ENCODE measurements around the gene CD99L2. TPM values are rescaled to one million over a fixed set of nuclear protein-coding genes. Genes with fewer than 3 reads are reported as not detected.

The CD99L2 gene
- total and polyA plus RNA-seq, 4 donors: 9.7 to 39.8 (median 23.8) TPM

DNA sequence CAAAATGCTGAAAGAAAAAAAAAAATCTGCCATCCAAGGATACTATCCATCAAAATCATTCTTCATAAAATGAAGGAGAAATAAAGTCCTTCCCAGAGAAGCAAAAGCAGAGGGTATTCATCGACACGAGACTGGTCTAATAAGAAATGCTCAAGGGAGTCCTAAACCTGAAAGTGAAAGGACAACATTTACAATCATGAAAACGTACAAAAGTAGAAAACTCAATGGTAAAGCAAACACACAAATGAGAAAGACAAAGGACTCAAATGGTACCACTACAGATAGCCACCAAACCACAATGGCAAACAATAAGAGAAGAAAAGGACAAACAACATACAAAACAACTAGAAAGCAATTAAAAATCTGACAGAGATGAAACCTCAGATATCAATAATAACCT, 41.0 kb downstream of the CD99L2 start:
- TF ChIP-seq RXRA (IDR thresholded peaks at IDR 0.05) (no peak), HNF4A (conservative IDR thresholded peaks at IDR 0.05) (no peak), HNF4G (IDR thresholded peaks at IDR 0.05) (no peak), FOXA1 (IDR thresholded peaks at IDR 0.05) (no peak), RAD21 (IDR thresholded peaks at IDR 0.05) (no peak), GABPA (IDR thresholded peaks at IDR 0.05 in 1 of 2, conservative IDR thresholded peaks at IDR 0.05 in 1 of 2) (no peak)
- TF ChIP-seq, protein P1, sequence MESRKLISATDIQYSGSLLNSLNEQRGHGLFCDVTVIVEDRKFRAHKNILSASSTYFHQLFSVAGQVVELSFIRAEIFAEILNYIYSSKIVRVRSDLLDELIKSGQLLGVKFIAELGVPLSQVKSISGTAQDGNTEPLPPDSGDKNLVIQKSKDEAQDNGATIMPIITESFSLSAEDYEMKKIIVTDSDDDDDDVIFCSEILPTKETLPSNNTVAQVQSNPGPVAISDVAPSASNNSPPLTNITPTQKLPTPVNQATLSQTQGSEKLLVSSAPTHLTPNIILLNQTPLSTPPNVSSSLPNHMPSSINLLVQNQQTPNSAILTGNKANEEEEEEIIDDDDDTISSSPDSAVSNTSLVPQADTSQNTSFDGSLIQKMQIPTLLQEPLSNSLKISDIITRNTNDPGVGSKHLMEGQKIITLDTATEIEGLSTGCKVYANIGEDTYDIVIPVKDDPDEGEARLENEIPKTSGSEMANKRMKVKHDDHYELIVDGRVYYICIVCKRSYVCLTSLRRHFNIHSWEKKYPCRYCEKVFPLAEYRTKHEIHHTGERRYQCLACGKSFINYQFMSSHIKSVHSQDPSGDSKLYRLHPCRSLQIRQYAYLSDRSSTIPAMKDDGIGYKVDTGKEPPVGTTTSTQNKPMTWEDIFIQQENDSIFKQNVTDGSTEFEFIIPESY (IDR thresholded peaks at IDR 0.05): no peak
- TF ChIP-seq, protein P2, sequence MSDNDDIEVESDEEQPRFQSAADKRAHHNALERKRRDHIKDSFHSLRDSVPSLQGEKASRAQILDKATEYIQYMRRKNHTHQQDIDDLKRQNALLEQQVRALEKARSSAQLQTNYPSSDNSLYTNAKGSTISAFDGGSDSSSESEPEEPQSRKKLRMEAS (IDR thresholded peaks at IDR 0.05): no peak
- TF ChIP-seq, protein P3, sequence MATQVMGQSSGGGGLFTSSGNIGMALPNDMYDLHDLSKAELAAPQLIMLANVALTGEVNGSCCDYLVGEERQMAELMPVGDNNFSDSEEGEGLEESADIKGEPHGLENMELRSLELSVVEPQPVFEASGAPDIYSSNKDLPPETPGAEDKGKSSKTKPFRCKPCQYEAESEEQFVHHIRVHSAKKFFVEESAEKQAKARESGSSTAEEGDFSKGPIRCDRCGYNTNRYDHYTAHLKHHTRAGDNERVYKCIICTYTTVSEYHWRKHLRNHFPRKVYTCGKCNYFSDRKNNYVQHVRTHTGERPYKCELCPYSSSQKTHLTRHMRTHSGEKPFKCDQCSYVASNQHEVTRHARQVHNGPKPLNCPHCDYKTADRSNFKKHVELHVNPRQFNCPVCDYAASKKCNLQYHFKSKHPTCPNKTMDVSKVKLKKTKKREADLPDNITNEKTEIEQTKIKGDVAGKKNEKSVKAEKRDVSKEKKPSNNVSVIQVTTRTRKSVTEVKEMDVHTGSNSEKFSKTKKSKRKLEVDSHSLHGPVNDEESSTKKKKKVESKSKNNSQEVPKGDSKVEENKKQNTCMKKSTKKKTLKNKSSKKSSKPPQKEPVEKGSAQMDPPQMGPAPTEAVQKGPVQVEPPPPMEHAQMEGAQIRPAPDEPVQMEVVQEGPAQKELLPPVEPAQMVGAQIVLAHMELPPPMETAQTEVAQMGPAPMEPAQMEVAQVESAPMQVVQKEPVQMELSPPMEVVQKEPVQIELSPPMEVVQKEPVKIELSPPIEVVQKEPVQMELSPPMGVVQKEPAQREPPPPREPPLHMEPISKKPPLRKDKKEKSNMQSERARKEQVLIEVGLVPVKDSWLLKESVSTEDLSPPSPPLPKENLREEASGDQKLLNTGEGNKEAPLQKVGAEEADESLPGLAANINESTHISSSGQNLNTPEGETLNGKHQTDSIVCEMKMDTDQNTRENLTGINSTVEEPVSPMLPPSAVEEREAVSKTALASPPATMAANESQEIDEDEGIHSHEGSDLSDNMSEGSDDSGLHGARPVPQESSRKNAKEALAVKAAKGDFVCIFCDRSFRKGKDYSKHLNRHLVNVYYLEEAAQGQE (IDR thresholded peaks at IDR 0.05): no peak
- no peak for DNase-seq (ENCODE audit: low spot score)
- WGBS: 79% methylated on average over 3 of the region's 3 CpGs
- Histone ChIP-seq H3K9ac (ENCODE audit: low read depth in 1 of 2, low read length in 2 of 2) (no peak overlapping the region), H3K4me1 (ENCODE audit: control insufficient read depth in 4 of 4, insufficient read depth in 4 of 4, low read length in 3 of 4) (no peaks in the 10 kb centered on the region), H3K27ac (ENCODE audit: low read depth in 1 of 2, low read length in 2 of 2) (no peak overlapping the region), H3K27me3 (ENCODE audit: control insufficient read depth in 4 of 4, insufficient read depth in 4 of 4, low read length in 3 of 4) (no peaks in the 10 kb centered on the region), H3K9me3 (ENCODE audit: control insufficient read depth in 4 of 4, low read length in 3 of 4) (peaks cover 0 to 2% (median 0%) of the 10 kb centered on the region in 4 donors), H3K36me3 (ENCODE audit: control insufficient read depth in 4 of 4, insufficient read depth in 3 of 4, low read depth in 1 of 4, low read length in 3 of 4) (no peaks in the 10 kb centered on the region), H3K4me3 (ENCODE audit: low read depth in 1 of 3, low read length in 3 of 3) (no peak overlapping the region)

DNA sequence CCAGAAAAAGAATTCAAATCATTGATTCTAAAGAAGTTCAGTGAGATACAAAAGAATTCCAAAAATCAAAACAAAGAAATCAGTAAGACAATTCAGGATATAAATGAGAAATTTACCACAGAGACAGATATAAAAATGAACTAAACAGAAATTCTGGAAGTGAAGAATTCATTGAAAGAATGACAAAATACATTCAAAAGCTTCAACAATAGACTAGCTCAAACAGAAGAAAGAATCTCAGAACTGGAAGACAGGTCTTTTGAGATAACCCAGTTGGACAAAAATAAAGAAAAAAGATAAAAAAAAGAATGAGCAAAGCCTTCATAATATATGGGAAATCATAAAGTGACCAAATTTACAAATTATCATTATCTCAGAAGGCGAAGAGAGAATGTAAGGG, 41.7 kb downstream of the CD99L2 start:
- Histone ChIP-seq H3K4me1 (ENCODE audit: control insufficient read depth in 4 of 4, insufficient read depth in 4 of 4, low read length in 3 of 4) (no peaks in the 10 kb centered on the region), H3K27ac (ENCODE audit: low read depth in 1 of 2, low read length in 2 of 2) (no peak overlapping the region), H3K9me3 (ENCODE audit: control insufficient read depth in 4 of 4, low read length in 3 of 4) (peaks cover 0 to 2% (median 0%) of the 10 kb centered on the region in 4 donors), H3K27me3 (ENCODE audit: control insufficient read depth in 4 of 4, insufficient read depth in 4 of 4, low read length in 3 of 4) (no peaks in the 10 kb centered on the region), H3K9ac (ENCODE audit: low read depth in 1 of 2, low read length in 2 of 2) (no peak overlapping the region), H3K36me3 (ENCODE audit: control insufficient read depth in 4 of 4, insufficient read depth in 3 of 4, low read depth in 1 of 4, low read length in 3 of 4) (no peaks in the 10 kb centered on the region), H3K4me3 (ENCODE audit: low read depth in 1 of 3, low read length in 3 of 3) (no peak overlapping the region)
- DNase-seq (ENCODE audit: low spot score): no peak
- 98% methylated on average over 1 of the region's 1 CpG for WGBS
- TF ChIP-seq, protein P4, sequence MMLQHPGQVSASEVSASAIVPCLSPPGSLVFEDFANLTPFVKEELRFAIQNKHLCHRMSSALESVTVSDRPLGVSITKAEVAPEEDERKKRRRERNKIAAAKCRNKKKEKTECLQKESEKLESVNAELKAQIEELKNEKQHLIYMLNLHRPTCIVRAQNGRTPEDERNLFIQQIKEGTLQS (IDR thresholded peaks at IDR 0.05): no peak
- TF ChIP-seq GABPA (IDR thresholded peaks at IDR 0.05 in 1 of 2, conservative IDR thresholded peaks at IDR 0.05 in 1 of 2) (no peak), TAF1 (conservative IDR thresholded peaks at IDR 0.05) (no peak), RXRA (IDR thresholded peaks at IDR 0.05) (no peak), FOXA1 (IDR thresholded peaks at IDR 0.05) (no peak), HNF4A (conservative IDR thresholded peaks at IDR 0.05) (no peak), YY1 (IDR thresholded peaks at IDR 0.05) (no peak), FOXA2 (IDR thresholded peaks at IDR 0.05) (no peak), NR2F2 (IDR thresholded peaks at IDR 0.05) (no peak), EGR1 (IDR thresholded peaks at IDR 0.05; ENCODE audit: low read depth in 2 of 2) (no peak), RAD21 (IDR thresholded peaks at IDR 0.05) (no peak), HNF4G (IDR thresholded peaks at IDR 0.05) (no peak), JUND (IDR thresholded peaks at IDR 0.05) (no peak), SP1 (IDR thresholded peaks at IDR 0.05) (no peak)
- TF ChIP-seq, protein P1 (IDR thresholded peaks at IDR 0.05): no peak
- TF ChIP-seq, protein P5, sequence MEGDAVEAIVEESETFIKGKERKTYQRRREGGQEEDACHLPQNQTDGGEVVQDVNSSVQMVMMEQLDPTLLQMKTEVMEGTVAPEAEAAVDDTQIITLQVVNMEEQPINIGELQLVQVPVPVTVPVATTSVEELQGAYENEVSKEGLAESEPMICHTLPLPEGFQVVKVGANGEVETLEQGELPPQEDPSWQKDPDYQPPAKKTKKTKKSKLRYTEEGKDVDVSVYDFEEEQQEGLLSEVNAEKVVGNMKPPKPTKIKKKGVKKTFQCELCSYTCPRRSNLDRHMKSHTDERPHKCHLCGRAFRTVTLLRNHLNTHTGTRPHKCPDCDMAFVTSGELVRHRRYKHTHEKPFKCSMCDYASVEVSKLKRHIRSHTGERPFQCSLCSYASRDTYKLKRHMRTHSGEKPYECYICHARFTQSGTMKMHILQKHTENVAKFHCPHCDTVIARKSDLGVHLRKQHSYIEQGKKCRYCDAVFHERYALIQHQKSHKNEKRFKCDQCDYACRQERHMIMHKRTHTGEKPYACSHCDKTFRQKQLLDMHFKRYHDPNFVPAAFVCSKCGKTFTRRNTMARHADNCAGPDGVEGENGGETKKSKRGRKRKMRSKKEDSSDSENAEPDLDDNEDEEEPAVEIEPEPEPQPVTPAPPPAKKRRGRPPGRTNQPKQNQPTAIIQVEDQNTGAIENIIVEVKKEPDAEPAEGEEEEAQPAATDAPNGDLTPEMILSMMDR (IDR thresholded peaks at IDR 0.05; ENCODE audit: low read depth, low read length, missing input control): no peak
- TF ChIP-seq, protein P2 (IDR thresholded peaks at IDR 0.05): no peak
- TF ChIP-seq, protein P3 (IDR thresholded peaks at IDR 0.05): no peak
